SK-N-MC (cell line): ENCODE data around the gene TINAG.

ENCODE experiments used
- EZH2 ChIP-seq: fragments of 200-600 bp; sonication (generic); IDR thresholded peaks from one replicate; pipeline ENCODE4 v1.6.1; 2017; ENCODE audit warnings: antibody characterized with exemption
- POLR2AphosphoS5 ChIP-seq: IDR thresholded peaks from 2 replicates; pipeline ENCODE4 v1.6.1; 2012; ENCODE audit warnings: mild to moderate bottlenecking, low read depth, low read length, borderline replicate concordance

DNA sequence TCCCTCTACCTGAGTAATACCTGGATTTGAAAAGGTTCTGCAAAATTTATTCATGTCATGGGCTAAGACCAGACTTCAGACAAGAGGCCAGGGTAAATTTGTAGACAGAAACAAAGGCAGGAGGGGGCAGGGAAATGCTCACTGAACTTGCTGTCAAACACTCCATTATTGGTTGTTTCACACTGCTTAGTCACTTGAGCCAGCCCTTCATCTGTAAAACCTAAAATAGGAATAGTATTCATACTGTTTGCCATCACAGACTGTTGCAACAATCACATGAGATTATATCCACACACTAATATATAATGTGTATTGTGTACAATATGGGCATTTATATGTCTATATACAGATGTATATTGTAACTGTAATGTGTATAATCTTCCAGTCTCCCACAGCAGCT lies 6.5 kb upstream of the TINAG start:
- TF ChIP-seq POLR2AphosphoS5 (no peak), EZH2 (no peak)
